ENCODE measurements around the gene ARL4C. TPM values are rescaled to one million over a fixed set of nuclear protein-coding genes. Genes with fewer than 3 reads are reported as not detected.

The ARL4C gene
- total and polyA plus RNA-seq, 8 donors = 3.6 to 14.2 (median 9.9) TPM

DNA sequence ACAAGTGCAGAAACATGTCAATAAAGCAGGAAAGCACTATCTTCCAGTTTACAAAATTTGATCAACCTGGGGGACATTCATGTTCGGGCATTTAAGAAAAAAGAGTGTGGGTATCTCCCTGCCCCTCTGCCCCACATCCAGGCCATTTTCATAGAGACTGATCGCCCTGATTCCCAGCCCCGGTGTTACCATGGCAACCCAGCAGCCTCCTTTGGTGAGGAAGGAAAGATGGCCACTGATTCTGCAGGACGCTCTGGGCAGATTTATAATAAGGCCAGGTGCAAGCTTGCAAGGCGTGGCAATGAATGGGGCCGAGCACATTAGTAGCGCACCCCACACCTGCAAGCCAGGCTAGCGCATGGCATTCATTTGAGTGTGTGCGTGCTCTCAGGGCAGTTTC, 36.7 kb upstream of the ARL4C start:
- H3K4me1 ChIP-seq = no peaks in the 10 kb centered on the region
- intact Hi-C loops (cut with DNase I; ENCODE audit: low total_unique reads) = no loop called here
- no peaks in the 10 kb centered on the region for H3K36me3 ChIP-seq
- H3K4me3 ChIP-seq = no peak overlapping the region
- H3K27ac ChIP-seq = no peak overlapping the region
- TF ChIP-seq CTCF (IDR thresholded peaks at IDR 0.05) (no peak), EP300 (IDR thresholded peaks at IDR 0.05) (no peak), POLR2AphosphoS5 (IDR thresholded peaks at IDR 0.05) (no peak), POLR2A (IDR thresholded peaks at IDR 0.05) (no peak)
- 87 to 93% (median 89%) methylated on average over 9 of the region's 9 CpGs for WGBS, 5 donors
- H3K9me3 ChIP-seq = peaks cover 0 to 16% (median 4%) of the 10 kb centered on the region in 4 donors
- H3K27me3 ChIP-seq = peaks cover 0 to 47% (median 0%) of the 10 kb centered on the region in 3 donors
- DNase-seq = no peak

DNA sequence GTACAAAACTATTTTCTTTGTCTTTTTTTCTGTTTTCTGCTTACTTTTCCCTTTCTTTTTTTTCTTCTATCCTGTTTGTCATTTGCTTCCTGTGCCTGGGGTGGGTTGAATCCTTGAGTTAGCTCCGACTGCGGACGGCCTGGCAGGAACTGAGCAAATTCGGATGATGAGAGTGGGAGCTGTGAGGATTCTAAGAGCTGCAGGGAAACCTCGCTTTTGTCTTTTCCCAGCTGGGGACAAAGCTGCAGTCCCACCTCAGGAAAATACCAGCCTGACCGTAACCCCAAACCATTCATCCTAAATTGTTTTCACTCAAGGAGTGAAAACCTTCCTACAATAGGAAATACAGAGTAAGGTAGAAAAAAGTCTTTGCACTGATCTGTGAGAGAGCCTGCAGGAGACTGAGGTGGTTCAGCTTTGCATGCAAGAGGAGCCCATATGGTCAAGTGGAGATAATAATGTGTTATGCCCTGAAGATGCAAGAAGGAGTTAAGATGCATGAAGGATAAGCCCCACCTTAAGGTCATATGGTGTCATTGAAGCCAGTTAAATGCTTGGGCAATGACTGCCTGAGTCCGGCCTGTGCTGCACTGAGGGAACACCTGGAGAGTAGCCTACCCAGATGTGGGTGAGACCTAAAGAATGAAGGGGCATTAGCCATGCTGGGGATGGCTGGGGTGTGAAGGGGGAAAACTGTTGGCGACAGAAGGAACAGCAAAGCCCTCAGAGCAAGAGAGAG, 31.7 kb upstream of the ARL4C start:
- intact Hi-C loops (cut with DNase I; ENCODE audit: low total_unique reads) = no loop called here
- WGBS, 5 donors = 78 to 82% (median 80%) methylated on average over 8 of the region's 8 CpGs
- Histone ChIP-seq H3K27ac (no peak overlapping the region), H3K36me3 (no peaks in the 10 kb centered on the region), H3K4me3 (no peak overlapping the region), H3K9me3 (peaks cover 0 to 20% (median 13%) of the 10 kb centered on the region in 4 donors), H3K27me3 (peaks cover 0 to 22% (median 0%) of the 10 kb centered on the region in 3 donors), H3K4me1 (no peaks in the 10 kb centered on the region)
- DNase-seq = no peak
- no peak for TF ChIP-seq POLR2AphosphoS5 (IDR thresholded peaks at IDR 0.05)
- TF ChIP-seq POLR2A (IDR thresholded peaks at IDR 0.05) = no peak
- no peak for TF ChIP-seq EP300 (IDR thresholded peaks at IDR 0.05)
- no peak for TF ChIP-seq CTCF (IDR thresholded peaks at IDR 0.05)

DNA sequence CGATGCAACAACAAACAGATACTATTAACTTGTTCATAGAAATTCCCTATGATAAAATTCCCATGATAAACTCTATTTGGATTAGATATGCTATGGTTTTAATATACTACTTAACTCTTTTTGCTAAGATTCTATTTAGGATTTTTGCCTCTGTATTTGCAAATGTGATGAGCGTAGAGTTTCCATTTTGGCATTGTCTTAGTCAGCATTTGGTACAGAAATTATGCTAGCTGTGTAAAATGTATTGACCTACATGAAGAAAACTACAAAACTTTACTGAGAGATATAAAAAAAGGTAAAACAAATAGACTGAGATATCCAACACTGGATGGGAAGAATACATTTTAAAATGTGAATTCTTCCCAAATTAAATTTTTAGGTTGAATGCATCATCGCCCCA, 29.8 kb upstream of the ARL4C start:
- Histone ChIP-seq H3K9me3 (peaks cover 0 to 15% (median 13%) of the 10 kb centered on the region in 4 donors), H3K27me3 (peaks cover 0 to 10% (median 0%) of the 10 kb centered on the region in 3 donors), H3K4me3 (no peak overlapping the region), H3K4me1 (no peaks in the 10 kb centered on the region), H3K36me3 (no peaks in the 10 kb centered on the region), H3K27ac (no peak overlapping the region)
- no peak for TF ChIP-seq POLR2AphosphoS5 (IDR thresholded peaks at IDR 0.05)
- no peak for TF ChIP-seq EP300 (IDR thresholded peaks at IDR 0.05)
- TF ChIP-seq POLR2A (IDR thresholded peaks at IDR 0.05) = no peak
- no peak for TF ChIP-seq CTCF (IDR thresholded peaks at IDR 0.05)
- DNase-seq = no peak
- intact Hi-C loops (cut with DNase I; ENCODE audit: low total_unique reads) = no loop called here
- 84 to 90% (median 85%) methylated on average over 3 of the region's 3 CpGs for WGBS, 5 donors

GRCh38 chr2:234521536-234521935, 24.7 kb upstream of the ARL4C start:
- Histone ChIP-seq H3K4me1 (no peaks in the 10 kb centered on the region), H3K4me3 (no peak overlapping the region), H3K27ac (no peak overlapping the region), H3K36me3 (no peaks in the 10 kb centered on the region), H3K27me3 (no peaks in the 10 kb centered on the region), H3K9me3 (peaks cover 0 to 15% (median 13%) of the 10 kb centered on the region in 4 donors)
- TF ChIP-seq POLR2A (IDR thresholded peaks at IDR 0.05) = no peak
- TF ChIP-seq EP300 (IDR thresholded peaks at IDR 0.05) = no peak
- TF ChIP-seq POLR2AphosphoS5 (IDR thresholded peaks at IDR 0.05) = no peak
- TF ChIP-seq CTCF (IDR thresholded peaks at IDR 0.05) = no peak
- WGBS, 5 donors = 73 to 85% (median 80%) methylated on average over 2 of the region's 2 CpGs
- intact Hi-C loops (cut with DNase I; ENCODE audit: low total_unique reads) = no loop called here
- DNase-seq = no peak

All from stomach (tissue), 9 donors.